WERI-Rb-1 (cell line): ENCODE measurements around the gene TRIM2.

Source experiments
- DNase-seq: peaks from one replicate; pipeline ENCODE4 v3.0.0-alpha.2; 2020
- H3K27ac ChIP-seq: fragments of 250-450 bp; sonication (Bioruptor Pico); 2 replicates; pipeline ENCODE4 v1.5.1; 2020; ENCODE audit warnings: mild to moderate bottlenecking, moderate library complexity
- H3K27me3 ChIP-seq: fragments of 250-450 bp; sonication (Bioruptor Pico); 2 replicates; pipeline ENCODE4 v1.5.1; 2021; ENCODE audit warnings: mild to moderate bottlenecking, low read depth, moderate library complexity; ENCODE audit not compliant: insufficient read depth, severe bottlenecking
- H3K36me3 ChIP-seq: fragments of 250-450 bp; sonication (Bioruptor Pico); 2 replicates; pipeline ENCODE4 v1.5.1; 2020; ENCODE audit warnings: mild to moderate bottlenecking, moderate library complexity
- H3K4me3 ChIP-seq: 2 replicates; pipeline ENCODE4 v1.5.1; 2011; ENCODE audit warnings: low read depth, mild to moderate bottlenecking, control low read depth, low read length
- H3K9me3 ChIP-seq: fragments of 250-450 bp; sonication (Bioruptor Pico); 2 replicates; pipeline ENCODE4 v1.5.1; 2021; ENCODE audit warnings: mild to moderate bottlenecking, moderate library complexity; ENCODE audit not compliant: severe bottlenecking
- TF ChIP-seq, protein P1 (sequence below): IDR thresholded peaks from 2 replicates; pipeline ENCODE4 v1.5.1; 2011; ENCODE audit warnings: low read depth, mild to moderate bottlenecking, control low read depth, inconsistent platforms, low read length

Gene TRIM2

GRCh38 chr4:153318696-153319320 is 114.6 kb downstream of the TRIM2 start:
- Histone ChIP-seq H3K27me3 (no peaks in the 10 kb centered on the region), H3K4me3 (no peak overlapping the region), H3K36me3 (peaks cover 27% of the 10 kb centered on the region), H3K27ac (no peak overlapping the region), H3K9me3 (no peaks in the 10 kb centered on the region)
- peak; percentile 42 for DNase-seq
- TF ChIP-seq, protein P1, sequence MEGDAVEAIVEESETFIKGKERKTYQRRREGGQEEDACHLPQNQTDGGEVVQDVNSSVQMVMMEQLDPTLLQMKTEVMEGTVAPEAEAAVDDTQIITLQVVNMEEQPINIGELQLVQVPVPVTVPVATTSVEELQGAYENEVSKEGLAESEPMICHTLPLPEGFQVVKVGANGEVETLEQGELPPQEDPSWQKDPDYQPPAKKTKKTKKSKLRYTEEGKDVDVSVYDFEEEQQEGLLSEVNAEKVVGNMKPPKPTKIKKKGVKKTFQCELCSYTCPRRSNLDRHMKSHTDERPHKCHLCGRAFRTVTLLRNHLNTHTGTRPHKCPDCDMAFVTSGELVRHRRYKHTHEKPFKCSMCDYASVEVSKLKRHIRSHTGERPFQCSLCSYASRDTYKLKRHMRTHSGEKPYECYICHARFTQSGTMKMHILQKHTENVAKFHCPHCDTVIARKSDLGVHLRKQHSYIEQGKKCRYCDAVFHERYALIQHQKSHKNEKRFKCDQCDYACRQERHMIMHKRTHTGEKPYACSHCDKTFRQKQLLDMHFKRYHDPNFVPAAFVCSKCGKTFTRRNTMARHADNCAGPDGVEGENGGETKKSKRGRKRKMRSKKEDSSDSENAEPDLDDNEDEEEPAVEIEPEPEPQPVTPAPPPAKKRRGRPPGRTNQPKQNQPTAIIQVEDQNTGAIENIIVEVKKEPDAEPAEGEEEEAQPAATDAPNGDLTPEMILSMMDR, result peak; percentile 58

DNA sequence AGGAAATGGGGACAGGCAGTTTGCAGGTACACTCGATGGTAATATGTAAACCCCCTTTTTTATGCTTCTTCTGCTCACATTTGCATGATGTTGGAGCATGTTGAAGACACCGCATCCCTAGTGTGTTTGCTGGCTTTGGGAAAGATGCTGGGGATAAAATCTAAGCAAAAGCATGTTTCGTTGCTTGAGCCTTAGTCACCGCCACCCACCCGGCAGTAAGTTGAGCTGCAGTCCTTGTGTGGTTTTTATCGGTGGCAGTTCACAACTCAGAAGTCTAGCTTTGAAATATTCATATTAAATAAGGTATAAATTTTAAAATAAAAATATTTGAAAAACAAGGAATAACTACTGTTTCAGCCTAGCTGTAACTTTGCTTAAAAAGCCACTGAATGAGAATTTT is 118.5 kb downstream of the TRIM2 start:
- Histone ChIP-seq H3K36me3 (peaks cover 22% of the 10 kb centered on the region), H3K9me3 (no peaks in the 10 kb centered on the region), H3K27ac (no peak overlapping the region), H3K4me3 (no peak overlapping the region), H3K27me3 (no peaks in the 10 kb centered on the region)
- TF ChIP-seq, protein P1, result no peak
- DNase-seq, result no peak

- no peak overlapping the region for H3K4me3 ChIP-seq
- TF ChIP-seq, protein P1, result no peak
- H3K27me3 ChIP-seq, result no peaks in the 10 kb centered on the region
- no peak overlapping the region for H3K27ac ChIP-seq
- no peaks in the 10 kb centered on the region for H3K9me3 ChIP-seq
- peaks cover 13% of the 10 kb centered on the region for H3K36me3 ChIP-seq
- no peak for DNase-seq
These were observed 119.8 kb downstream of the TRIM2 start for GRCh38 chr4:153324046-153324445.

GRCh38 chr4:153325558-153325957 is 121.3 kb downstream of the TRIM2 start:
- Histone ChIP-seq H3K4me3 (no peak overlapping the region), H3K36me3 (peaks cover 10% of the 10 kb centered on the region), H3K27me3 (no peaks in the 10 kb centered on the region), H3K27ac (no peak overlapping the region), H3K9me3 (no peaks in the 10 kb centered on the region)
- DNase-seq, result no peak
- TF ChIP-seq, protein P1, result no peak

DNA sequence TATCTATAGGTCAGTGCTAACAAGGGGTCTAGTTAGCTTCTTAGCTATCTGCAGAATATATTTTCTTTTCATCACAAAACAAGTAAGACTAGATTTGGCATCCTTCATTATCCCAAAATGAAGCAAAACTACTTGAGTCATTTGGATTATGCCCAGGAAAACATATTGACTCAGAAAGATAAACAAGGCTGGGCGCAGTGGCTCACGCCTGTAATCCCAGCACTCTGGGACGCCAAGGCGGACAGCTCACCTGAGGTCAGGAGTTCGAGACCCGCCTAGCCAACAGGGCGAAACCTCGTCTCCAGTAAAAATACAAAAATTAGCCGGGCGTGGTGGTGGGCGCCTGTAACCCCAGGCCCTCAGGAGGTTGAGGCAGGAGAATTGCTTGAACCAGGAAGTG is 122.3 kb downstream of the TRIM2 start:
- Histone ChIP-seq H3K9me3 (no peaks in the 10 kb centered on the region), H3K27ac (no peak overlapping the region), H3K36me3 (peaks cover 6% of the 10 kb centered on the region), H3K27me3 (no peaks in the 10 kb centered on the region), H3K4me3 (no peak overlapping the region)
- DNase-seq, result no peak
- TF ChIP-seq, protein P1, result no peak

GRCh38 chr4:153327247-153327646 is 123.0 kb downstream of the TRIM2 start:
- TF ChIP-seq, protein P1, result no peak
- Histone ChIP-seq H3K27ac (no peak overlapping the region), H3K27me3 (no peaks in the 10 kb centered on the region), H3K4me3 (no peak overlapping the region), H3K9me3 (no peaks in the 10 kb centered on the region), H3K36me3 (peaks cover 6% of the 10 kb centered on the region)
- DNase-seq, result no peak
